Spleen (tissue), 11 donors: Measurements from ENCODE around the gene ALAS2. TPM values are rescaled to one million over a fixed set of nuclear protein-coding genes. Genes with fewer than 3 reads are reported as not detected.

Experiments used
- DNase-seq: peaks from one replicate; pipeline ENCODE4 v3.0.0-alpha.2; 2020
- H3K27ac ChIP-seq, 8 donors: fragments of 200-600 bp; sonication (generic) in 7 of 8; 1 replicate in 4 of 8; 2 replicates in 4 of 8; pipeline versions ENCODE4 v1.5.0 to v1.8.0; 2016 to 2021; ENCODE audit warnings: inconsistent platforms in 4 of 8, mild to moderate bottlenecking in 4 of 8, moderate library complexity in 1 of 8
- H3K27me3 ChIP-seq, 7 donors: fragments of 200-600 bp; sonication (generic) in 6 of 7; replicated peaks in 1 of 7; 1 replicate in 4 of 7; 2 replicates in 3 of 7; pipeline versions ENCODE4 v1.5.0 to v1.8.0; 2016 to 2021; ENCODE audit warnings: inconsistent platforms in 3 of 7, mild to moderate bottlenecking in 1 of 7
- H3K36me3 ChIP-seq, 6 donors: fragments of 200-600 bp; sonication (generic) in 5 of 6; 1 replicate in 4 of 6; 2 replicates in 2 of 6; pipeline versions ENCODE4 v1.5.0 to v1.8.0; 2016 to 2021; ENCODE audit warnings: inconsistent platforms in 2 of 6
- H3K4me1 ChIP-seq, 6 donors: fragments of 200-600 bp; sonication (generic) in 5 of 6; 1 replicate in 3 of 6; 2 replicates in 3 of 6; pipeline versions ENCODE4 v1.5.0 to v1.8.0; 2016 to 2021; ENCODE audit warnings: inconsistent platforms in 3 of 6
- H3K4me3 ChIP-seq, 8 donors: fragments of 200-600 bp; sonication (generic) in 7 of 8; 1 replicate in 4 of 8; 2 replicates in 4 of 8; pipeline versions ENCODE4 v1.5.0 to v1.8.0; 2016 to 2021; ENCODE audit warnings: inconsistent platforms in 4 of 8, mild to moderate bottlenecking in 4 of 8, moderate library complexity in 2 of 8
- H3K9me3 ChIP-seq, 8 donors: fragments of 200-600 bp; sonication (generic) in 7 of 8; 1 replicate in 4 of 8; 2 replicates in 4 of 8; pipeline versions ENCODE4 v1.5.0 to v1.8.0; 2016 to 2021; ENCODE audit warnings: inconsistent platforms in 4 of 8
- POLR2A ChIP-seq, 3 donors: fragments of 450-650 bp; IDR thresholded peaks; one replicate each; pipeline ENCODE4 v1.5.1; 2017; ENCODE audit warnings: antibody characterized with exemption in 3 of 3, mild to moderate bottlenecking in 1 of 3
- POLR2AphosphoS5 ChIP-seq, 3 donors: sonication (generic); formaldehyde crosslinking; IDR thresholded peaks; one replicate each; pipeline ENCODE4 v1.5.1; 2017; ENCODE audit warnings: antibody characterized with exemption in 3 of 3
- WGBS, 5 donors: extraction: QIAGEN DNeasy Blood & Tissue Kit in 3 of 5; methylation state at CpG; one replicate each; pipeline versions ENCODE4 v1.1.5 to v1.1.7; 2013 to 2018; 5-methylcytosine and 5-hydroxymethylcytosine counted together
- intact Hi-C: fragments of 100-400 bp; cut with DNase I; formaldehyde crosslinking; loops from one replicate; pipeline ENCODE4 v1.15.0; 2023; ENCODE audit warnings: low total_unique reads
- polyA plus RNA-seq, 3 donors: library from polyadenylated mRNA; stranded (reverse); fragments of 200-250 nt; gene quantifications; one replicate each; pipeline ENCODE4 v1.2.1, GENCODE V29; 2013
- total RNA-seq, 7 donors: library from RNA; depleted of rRNA in 3 of 7; stranded (reverse); fragments of >200 nt in 3 of 7; fragmentation: NEBNext Ultra II Directional in 4 of 7; extraction: Animal tissue kit (Norgen Biotek cat#: 25700) in 4 of 7; gene quantifications; one replicate each; pipeline versions ENCODE4 v1.1.0 to v1.2.1, GENCODE V29; 2016 to 2021
- TF ChIP-seq, protein P1 (sequence below), 11 experiments: fragments of 200-600 bp in 7 of 11; fragments of 450-650 bp in 4 of 11; sonication (generic) in 4 of 11; IDR thresholded peaks in 8 of 11; conservative IDR thresholded peaks in 3 of 11; 1 replicate in 7 of 11; 2 replicates in 4 of 11; pipeline versions ENCODE4 v1.4.0 to v1.8.0; 2016 to 2021; ENCODE audit warnings: antibody characterized with exemption in 11 of 11, inconsistent platforms in 4 of 11, mild to moderate bottlenecking in 1 of 11
- donor health status: healthy with polysubstance abuse.
- donor health status: DM: no; HTN: no; CAD: no; lungs with moderate emphysema.
- donor health status: DM: no; HTN: no; CAD: no.
- donor health status: Bipolar disorder and iron deficiency.
- donor health status: healthy.
- donor health status: DM: no; HTN: no; CAD: no.
- donor health status: DM: yes; HTN: yes; CAD: no.

The ALAS2 gene
- total and polyA plus RNA-seq, 10 donors: 0.46 to 206 (median 7.9) TPM

DNA sequence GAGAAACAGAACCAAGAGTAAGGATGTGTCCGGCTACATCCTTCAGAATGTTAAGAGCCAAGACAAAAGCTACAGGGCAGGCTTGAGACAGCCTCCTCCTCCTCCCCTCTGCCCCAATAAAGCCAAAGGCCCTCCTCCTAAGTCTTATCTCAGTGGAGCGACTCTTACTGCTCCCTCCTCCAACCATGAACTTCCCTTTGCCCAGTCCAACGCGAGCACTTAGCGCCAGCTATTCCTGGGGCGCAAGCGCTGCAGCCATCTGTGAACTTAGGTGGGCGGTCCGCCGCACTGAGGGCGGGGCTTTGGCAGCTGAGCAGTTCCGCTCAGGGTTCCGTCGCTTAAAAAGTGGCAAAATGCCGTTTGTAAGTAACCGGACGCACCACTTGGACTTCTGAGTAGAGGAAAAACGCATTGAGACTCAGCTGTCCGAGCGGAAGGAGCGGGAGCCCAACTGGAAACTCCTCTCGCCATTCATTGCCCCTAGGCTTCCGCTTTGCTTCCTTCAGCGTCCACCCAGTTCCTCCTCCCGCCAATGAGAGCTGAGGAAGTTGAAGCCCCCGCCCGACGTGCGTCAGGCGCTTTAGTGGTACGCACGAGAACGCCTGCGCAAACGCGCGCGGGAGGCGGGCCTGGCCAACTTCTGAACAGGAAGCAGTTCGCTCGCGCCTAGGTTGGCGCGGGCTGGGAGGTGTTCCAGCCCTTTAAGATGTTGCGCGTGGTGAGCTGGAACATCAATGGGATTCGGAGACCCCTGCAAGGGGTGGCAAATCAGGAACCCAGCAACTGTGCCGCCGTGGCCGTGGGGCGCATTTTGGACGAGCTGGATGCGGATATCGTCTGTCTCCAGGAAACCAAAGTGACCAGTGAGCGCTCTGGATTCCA lies 30.8 kb downstream of the ALAS2 start, which contains the start of gene APEX2:
Gene APEX2 (plus strand): TSS at position 647 of the 882 bp plus-strand sequence. CDS start 60 bp downstream, at position 707.
- H3K27ac ChIP-seq: peak within 1 kb of the TSS; percentile 75 to 93 (median 90)
- H3K4me1 ChIP-seq: peaks cover 0 to 24% (median 13%) of the 10 kb centered on the region in 6 donors
- peak; percentile 96 for DNase-seq
- peaks cover 0 to 31% (median 18%) of the 10 kb centered on the region in 6 donors for H3K36me3 ChIP-seq
- no peaks in the 10 kb centered on the region for H3K9me3 ChIP-seq
- peak within 1 kb of the TSS; percentile 46 to 72 (median 54) for H3K4me3 ChIP-seq
- H3K27me3 ChIP-seq: no peaks in the 10 kb centered on the region
- intact Hi-C loops: no loop called here
- peak in 1 of 3 donors; percentile 47 for TF ChIP-seq POLR2A (IDR thresholded peaks at IDR 0.05)
- TF ChIP-seq, protein P1, sequence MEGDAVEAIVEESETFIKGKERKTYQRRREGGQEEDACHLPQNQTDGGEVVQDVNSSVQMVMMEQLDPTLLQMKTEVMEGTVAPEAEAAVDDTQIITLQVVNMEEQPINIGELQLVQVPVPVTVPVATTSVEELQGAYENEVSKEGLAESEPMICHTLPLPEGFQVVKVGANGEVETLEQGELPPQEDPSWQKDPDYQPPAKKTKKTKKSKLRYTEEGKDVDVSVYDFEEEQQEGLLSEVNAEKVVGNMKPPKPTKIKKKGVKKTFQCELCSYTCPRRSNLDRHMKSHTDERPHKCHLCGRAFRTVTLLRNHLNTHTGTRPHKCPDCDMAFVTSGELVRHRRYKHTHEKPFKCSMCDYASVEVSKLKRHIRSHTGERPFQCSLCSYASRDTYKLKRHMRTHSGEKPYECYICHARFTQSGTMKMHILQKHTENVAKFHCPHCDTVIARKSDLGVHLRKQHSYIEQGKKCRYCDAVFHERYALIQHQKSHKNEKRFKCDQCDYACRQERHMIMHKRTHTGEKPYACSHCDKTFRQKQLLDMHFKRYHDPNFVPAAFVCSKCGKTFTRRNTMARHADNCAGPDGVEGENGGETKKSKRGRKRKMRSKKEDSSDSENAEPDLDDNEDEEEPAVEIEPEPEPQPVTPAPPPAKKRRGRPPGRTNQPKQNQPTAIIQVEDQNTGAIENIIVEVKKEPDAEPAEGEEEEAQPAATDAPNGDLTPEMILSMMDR (IDR thresholded peaks at IDR 0.05 in 8 of 11, conservative IDR thresholded peaks at IDR 0.05 in 3 of 11): peak in 1 of 11 experiments; percentile 17
- peak; percentile 90 to 94 (median 93) for TF ChIP-seq POLR2AphosphoS5 (IDR thresholded peaks at IDR 0.05)
- 0 to 43% (median 1%) methylated on average over 43 to 55 of the region's 55 CpGs for WGBS, 5 donors

DNA sequence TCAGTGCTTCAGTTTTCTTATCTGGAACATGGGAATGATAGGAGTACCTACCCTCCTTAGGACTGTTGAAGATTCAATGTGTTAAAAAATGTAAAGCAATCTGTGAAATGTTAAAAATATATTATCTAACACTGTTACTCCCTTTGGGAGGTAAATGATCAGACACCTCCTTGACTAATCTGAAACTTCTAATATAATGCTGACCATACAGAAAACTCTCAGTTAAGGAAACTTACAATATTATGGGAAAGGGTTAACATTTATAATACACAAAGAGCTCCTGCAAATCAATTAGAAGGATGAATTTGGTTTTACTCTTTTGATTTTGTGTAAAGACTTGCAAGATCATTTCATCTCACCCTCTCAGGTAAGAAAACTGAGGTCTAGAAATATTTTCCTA lies 35.2 kb downstream of the ALAS2 start:
- no peak for DNase-seq

DNA sequence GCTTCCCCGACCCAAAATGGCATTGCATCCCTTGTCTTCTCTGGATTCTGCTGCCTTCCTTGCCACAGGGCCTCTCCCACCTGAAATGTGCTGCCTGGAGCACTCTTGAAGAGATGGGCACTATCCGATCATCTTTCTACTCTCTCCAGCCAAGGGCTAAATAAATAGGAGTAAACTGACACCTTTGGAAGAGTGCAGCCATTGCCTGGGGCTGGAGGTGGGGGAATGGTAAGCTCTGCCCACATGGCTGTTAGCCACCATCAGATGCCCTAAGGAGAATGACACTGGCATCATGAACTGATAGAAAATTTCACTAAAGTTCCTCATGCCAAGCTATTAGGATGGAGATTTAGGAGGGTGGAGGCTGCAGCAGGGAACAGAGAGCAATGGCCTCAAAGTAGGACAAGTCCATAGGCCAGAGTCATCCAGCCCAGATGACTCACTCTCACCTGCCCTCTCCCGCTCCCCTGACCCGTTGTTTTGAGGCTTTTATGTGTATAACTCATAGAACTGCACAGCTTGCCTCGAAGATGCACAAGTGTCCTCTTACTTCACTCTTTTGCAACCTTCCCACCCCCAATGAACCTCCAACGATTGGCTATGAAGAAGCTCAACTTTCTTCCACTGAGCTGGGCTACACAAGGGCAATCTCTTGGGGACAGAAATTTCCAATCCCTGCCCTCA lies 36.0 kb downstream of the ALAS2 start:
- WGBS, 5 donors: 58 to 76% (median 71%) methylated on average over 4 to 6 of the region's 6 CpGs
- intact Hi-C loops: no loop called here
- TF ChIP-seq, protein P1 (IDR thresholded peaks at IDR 0.05 in 8 of 11, conservative IDR thresholded peaks at IDR 0.05 in 3 of 11): no peak
- Histone ChIP-seq H3K4me1 (peaks cover 0 to 8% (median 2%) of the 10 kb centered on the region in 6 donors), H3K9me3 (no peaks in the 10 kb centered on the region), H3K4me3 (no peak overlapping the region), H3K27ac (peak overlapping the region in 1 of 8 donors; percentile 13), H3K27me3 (no peaks in the 10 kb centered on the region), H3K36me3 (no peaks in the 10 kb centered on the region)
- DNase-seq: no peak

More for the DNA sequence above, 35.2 kb downstream of the ALAS2 start:
- intact Hi-C loops: no loop called here
- Histone ChIP-seq H3K4me1 (peaks cover 0 to 8% (median 3%) of the 10 kb centered on the region in 6 donors), H3K4me3 (no peak overlapping the region), H3K27ac (peak overlapping the region in 2 of 8 donors; percentile 11 to 38), H3K27me3 (no peaks in the 10 kb centered on the region), H3K9me3 (no peaks in the 10 kb centered on the region), H3K36me3 (no peaks in the 10 kb centered on the region)
- no peak for TF ChIP-seq POLR2AphosphoS5 (IDR thresholded peaks at IDR 0.05)
- TF ChIP-seq POLR2A (IDR thresholded peaks at IDR 0.05): no peak
- TF ChIP-seq, protein P1 (IDR thresholded peaks at IDR 0.05 in 8 of 11, conservative IDR thresholded peaks at IDR 0.05 in 3 of 11): no peak

DNA sequence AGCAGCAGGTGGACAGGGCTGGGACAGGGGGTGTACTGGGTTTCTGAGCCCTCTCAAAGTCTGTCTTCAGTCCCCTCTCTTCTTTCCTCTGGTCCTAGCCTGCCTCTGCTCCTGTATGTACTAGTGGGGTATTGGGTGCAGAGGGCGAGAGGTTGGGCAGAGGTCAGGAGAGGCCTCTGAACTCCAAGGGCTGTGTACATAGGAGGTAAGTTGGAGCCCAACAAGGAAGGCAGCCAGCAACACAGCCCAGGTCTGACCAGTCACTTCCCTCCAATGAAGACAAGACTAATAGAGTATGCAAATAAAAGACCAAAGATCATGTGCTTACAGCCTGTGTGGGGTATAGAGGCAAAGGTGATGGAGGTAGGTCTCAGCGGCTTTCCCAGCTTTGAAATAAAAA lies 36.7 kb downstream of the ALAS2 start, which contains the start of gene PFKFB1:
Gene PFKFB1 (minus strand): TSS at position 90 of the 400 bp plus-strand sequence. CDS start 181 bp downstream, outside the sequence.
- Histone ChIP-seq H3K27me3 (no peaks in the 10 kb centered on the region), H3K27ac (peak within 1 kb of the TSS in 1 of 8 donors; percentile 13), H3K4me1 (peaks cover 0 to 2% (median under 1%) of the 10 kb centered on the region in 6 donors), H3K36me3 (no peaks in the 10 kb centered on the region), H3K9me3 (no peaks in the 10 kb centered on the region), H3K4me3 (no peak within 1 kb of the TSS)
- TF ChIP-seq POLR2AphosphoS5 (IDR thresholded peaks at IDR 0.05): no peak
- TF ChIP-seq, protein P1 (IDR thresholded peaks at IDR 0.05 in 8 of 11, conservative IDR thresholded peaks at IDR 0.05 in 3 of 11): no peak
- no peak for TF ChIP-seq POLR2A (IDR thresholded peaks at IDR 0.05)
- DNase-seq: no peak
- intact Hi-C loops: no loop called here
- 78 to 100% (median 95%) methylated on average over 1 to 2 of the region's 2 CpGs for WGBS, 5 donors
